Endometrial microvascular endothelial cells (primary cell): ENCODE data around the gene STXBP1. TPM values are rescaled to one million over a fixed set of nuclear protein-coding genes. Genes with fewer than 3 reads are reported as not detected.
"Not testable (repeated sequence)": the region's sequence is repeated elsewhere in the genome, so short reads cannot be mapped to it uniquely, and the experiment has no call there.

Experiments
- in situ Hi-C: cut with HindIII; loops from 2 replicates; pipeline ENCODE4 v1.10.0; 2017; ENCODE audit warnings: low sequenced_read_pairs, low pct_unique_long_range_greater_than_20kb; ENCODE audit errors: inconsistent ontology term
- total RNA-seq: library from RNA; depleted of rRNA; stranded (reverse); fragments of >200 nt; gene quantifications from one replicate; pipeline ENCODE4 v1.2.3, GENCODE V29; 2015; ENCODE audit errors: inconsistent ontology term

The STXBP1 gene
- total RNA-seq, 1 donor from 2014 or later: 15.6 TPM

- in situ Hi-C loops: no loop called here
Observed at GRCh38 chr9:127608104-127608966, 3.7 kb upstream of the STXBP1 start.

- in situ Hi-C loops: no loop called here
Observed at GRCh38 chr9:127611603-127611898, 526 bp upstream of the STXBP1 start.

GRCh38 chr9:127612939-127613582 lies 984 bp downstream of the STXBP1 start:
- in situ Hi-C loops: no loop called here

- in situ Hi-C loops: no loop called here
Observed at GRCh38 chr9:127613583-127613954, 1.5 kb downstream of the STXBP1 start.

GRCh38 chr9:127614961-127615360 lies 2.9 kb downstream of the STXBP1 start:
- in situ Hi-C loops: no loop called here

- in situ Hi-C loops: not testable (repeated sequence)
Observed at GRCh38 chr9:127621339-127621970, 9.4 kb downstream of the STXBP1 start.

GRCh38 chr9:127626752-127627493 lies 14.8 kb downstream of the STXBP1 start:
- in situ Hi-C loops: no loop called here

GRCh38 chr9:127627494-127627855 lies 15.4 kb downstream of the STXBP1 start:
- in situ Hi-C loops: no loop called here

GRCh38 chr9:127628758-127629467 lies 16.8 kb downstream of the STXBP1 start:
- in situ Hi-C loops: no loop called here

GRCh38 chr9:127629468-127630081 lies 17.5 kb downstream of the STXBP1 start:
- in situ Hi-C loops: no loop called here

GRCh38 chr9:127633216-127633862 lies 21.3 kb downstream of the STXBP1 start:
- in situ Hi-C loops: no loop called here

GRCh38 chr9:127634021-127634420 lies 21.9 kb downstream of the STXBP1 start:
- in situ Hi-C loops: no loop called here

GRCh38 chr9:127634698-127635097 lies 22.6 kb downstream of the STXBP1 start:
- in situ Hi-C loops: no loop called here

- in situ Hi-C loops: no loop called here
Observed at GRCh38 chr9:127635201-127635735, 23.2 kb downstream of the STXBP1 start.

GRCh38 chr9:127637322-127637847 lies 25.3 kb downstream of the STXBP1 start:
- in situ Hi-C loops: no loop called here

- in situ Hi-C loops: no loop called here
Observed at GRCh38 chr9:127640908-127641545, 28.9 kb downstream of the STXBP1 start.

- in situ Hi-C loops: no loop called here
Observed at GRCh38 chr9:127642082-127642740, 30.1 kb downstream of the STXBP1 start.
